Stimulated activated naive CD8-positive, alpha-beta T cell treated with anti-CD3 and anti-CD28 coated beads, Interleukin-15, Interleukin-2, amounts not matched to agents 100 ng/mL and 50 ng/mL, for 24 hours (primary cell): ENCODE data around the gene FPR1.

Experiments
- H3K27ac Mint-ChIP-seq: one replicate; pipeline ENCODE4 v1.8.0; 2021; ENCODE audit warnings: mild to moderate bottlenecking, mixed read lengths
- H3K27me3 Mint-ChIP-seq: one replicate; pipeline ENCODE4 v1.8.0; 2021; ENCODE audit warnings: mixed read lengths
- H3K36me3 Mint-ChIP-seq: one replicate; pipeline ENCODE4 v1.8.0; 2021; ENCODE audit warnings: low read depth, mixed read lengths
- H3K4me1 Mint-ChIP-seq: one replicate; pipeline ENCODE4 v1.8.0; 2021; ENCODE audit warnings: low read depth, mixed read lengths
- H3K4me3 Mint-ChIP-seq: one replicate; pipeline ENCODE4 v1.8.0; 2021; ENCODE audit warnings: mild to moderate bottlenecking, mixed read lengths
- H3K9me3 Mint-ChIP-seq: one replicate; pipeline ENCODE4 v1.8.0; 2021; ENCODE audit warnings: mixed read lengths

FPR1 gene

DNA sequence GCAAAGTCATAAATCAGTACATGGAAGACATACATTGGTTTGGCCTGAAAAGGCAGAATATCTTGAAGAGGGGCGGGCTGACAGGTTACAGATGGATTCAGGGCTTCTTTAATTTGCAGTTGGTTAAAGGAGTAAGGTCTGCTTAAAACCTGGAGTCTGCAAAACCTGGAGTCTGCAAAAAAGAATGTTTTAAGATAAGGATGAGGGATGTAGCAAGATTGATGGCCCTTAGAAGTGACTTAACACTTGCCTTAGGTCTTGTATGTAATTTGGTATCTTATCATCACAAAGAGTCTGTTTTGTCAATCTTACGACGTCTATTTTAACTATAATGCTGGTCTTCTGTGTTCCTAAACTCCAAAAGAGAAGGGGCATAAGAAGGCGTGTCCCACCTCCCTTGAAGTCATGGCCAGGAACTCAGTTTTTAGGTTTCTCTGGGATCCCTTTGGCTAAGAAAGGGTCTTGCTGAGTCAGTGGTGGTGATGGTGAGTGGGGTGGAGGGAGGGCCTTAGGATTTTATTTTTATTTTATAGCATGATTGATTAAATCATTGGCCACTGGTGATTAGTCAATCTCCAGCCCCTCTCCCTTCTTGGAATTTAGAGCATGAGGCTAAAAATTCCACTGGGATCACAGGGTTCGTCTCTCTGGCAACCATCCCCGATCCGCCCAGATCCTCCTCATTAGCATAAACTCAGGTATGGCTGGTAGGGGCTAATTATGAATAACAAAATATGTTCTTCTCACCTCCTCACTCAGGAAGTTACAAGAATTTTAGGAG is 17.7 kb downstream of the FPR1 start:
- Mint-ChIP-seq H3K4me3 (no peak overlapping the region), H3K27ac (no peak overlapping the region), H3K27me3 (peaks cover 15% of the 10 kb centered on the region), H3K36me3 (peaks cover 1% of the 10 kb centered on the region), H3K4me1 (no peaks in the 10 kb centered on the region), H3K9me3 (peaks cover 7% of the 10 kb centered on the region)

DNA sequence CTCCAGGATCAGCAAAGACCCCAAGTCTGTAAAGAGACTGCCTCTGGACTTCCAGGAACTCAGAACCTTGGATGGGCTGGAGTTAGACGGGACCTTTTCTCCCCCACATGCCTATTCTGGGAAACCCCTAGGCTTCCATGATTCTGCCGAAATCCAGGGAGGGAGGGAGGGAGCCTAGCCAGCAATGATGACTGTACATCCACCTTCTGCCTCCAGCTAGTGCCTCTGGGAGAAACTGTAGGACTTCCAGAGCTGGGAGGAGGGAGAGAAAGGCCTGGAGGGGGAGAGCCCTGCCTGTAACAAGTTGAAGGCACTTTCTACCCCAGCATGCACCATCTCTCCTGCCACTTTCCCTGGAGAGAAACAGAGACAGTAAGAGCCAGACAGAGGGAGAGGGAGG is 21.9 kb downstream of the FPR1 start:
- no peak overlapping the region for H3K4me3 Mint-ChIP-seq
- H3K27ac Mint-ChIP-seq, result no peak overlapping the region
- H3K27me3 Mint-ChIP-seq, result peaks cover 23% of the 10 kb centered on the region
- H3K9me3 Mint-ChIP-seq, result peaks cover 9% of the 10 kb centered on the region
- H3K4me1 Mint-ChIP-seq, result no peaks in the 10 kb centered on the region
- H3K36me3 Mint-ChIP-seq, result peaks cover 3% of the 10 kb centered on the region

DNA sequence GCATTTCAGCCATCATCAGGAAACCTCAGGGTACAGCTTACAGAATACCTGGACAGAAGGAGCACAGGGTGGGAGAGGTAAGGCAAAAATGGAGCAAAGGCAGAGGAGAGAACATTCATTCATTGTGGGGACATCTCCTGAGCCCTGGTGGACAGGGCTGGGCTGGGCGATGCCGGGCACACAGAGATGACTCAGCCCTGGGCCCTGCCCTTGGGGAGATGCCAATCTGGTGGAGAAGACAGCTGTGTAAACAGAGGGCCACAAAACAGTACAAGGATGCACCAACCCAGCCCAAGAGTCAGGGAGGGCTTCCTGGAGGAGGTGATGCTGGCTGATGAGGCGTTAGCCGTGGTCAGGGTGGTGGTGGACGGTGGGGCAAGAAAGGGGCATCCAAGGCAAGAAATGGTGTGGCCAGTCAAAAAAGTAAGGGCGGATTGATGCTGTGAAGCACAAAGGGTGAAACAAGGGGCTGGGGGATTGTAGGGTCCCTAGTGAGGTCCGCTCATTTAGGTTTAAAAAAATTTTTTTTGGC is 24.3 kb downstream of the FPR1 start:
- peaks cover 41% of the 10 kb centered on the region for H3K27me3 Mint-ChIP-seq
- no peak overlapping the region for H3K27ac Mint-ChIP-seq
- H3K4me3 Mint-ChIP-seq, result no peak overlapping the region
- H3K9me3 Mint-ChIP-seq, result peaks cover 9% of the 10 kb centered on the region
- H3K4me1 Mint-ChIP-seq, result no peaks in the 10 kb centered on the region
- peaks cover 3% of the 10 kb centered on the region for H3K36me3 Mint-ChIP-seq

DNA sequence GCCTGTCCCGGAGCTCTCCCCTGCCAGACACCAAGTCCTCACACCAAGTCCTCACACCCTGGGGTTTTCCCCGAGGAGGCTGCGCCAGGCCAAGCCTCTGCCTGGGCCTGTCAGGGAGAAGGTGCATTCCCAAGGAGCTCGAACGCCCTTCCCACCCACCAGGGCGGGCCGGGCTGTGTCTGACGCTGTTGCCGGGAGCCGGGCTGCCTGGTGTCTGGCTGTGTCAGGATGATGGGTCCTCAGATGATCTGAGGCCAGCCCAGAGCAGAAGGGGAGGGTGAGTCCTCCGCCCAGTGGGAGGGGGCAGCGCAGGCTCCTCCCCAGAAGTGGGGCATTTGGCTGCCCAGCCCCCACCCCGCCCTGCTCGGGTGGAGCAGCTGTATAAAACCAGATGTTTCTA is 25.6 kb downstream of the FPR1 start:
- Mint-ChIP-seq H3K4me1 (no peaks in the 10 kb centered on the region), H3K36me3 (peaks cover 3% of the 10 kb centered on the region), H3K27me3 (peaks cover 41% of the 10 kb centered on the region), H3K27ac (no peak overlapping the region), H3K4me3 (no peak overlapping the region), H3K9me3 (peaks cover 3% of the 10 kb centered on the region)

DNA sequence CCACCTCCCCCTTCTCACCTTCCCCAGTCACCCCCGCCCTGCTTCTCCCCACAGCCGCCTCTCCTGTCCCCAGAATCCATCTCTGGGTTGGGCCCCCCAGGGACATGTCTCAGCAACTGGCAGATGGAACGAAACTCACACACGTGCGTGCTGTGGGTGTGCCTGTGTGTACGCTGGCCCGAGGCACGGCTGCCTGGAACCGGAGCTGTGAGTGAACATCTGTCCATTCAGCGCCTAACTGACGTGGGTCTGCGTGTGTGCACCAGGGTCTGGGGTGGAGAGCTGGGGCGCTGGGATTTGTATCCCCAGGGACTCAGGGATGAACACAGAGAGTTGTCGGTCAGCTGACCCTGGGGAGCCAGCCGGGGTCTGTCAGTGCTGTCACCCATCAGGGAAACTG is 27.1 kb downstream of the FPR1 start:
- Mint-ChIP-seq H3K4me3 (no peak overlapping the region), H3K27ac (no peak overlapping the region), H3K27me3 (peaks cover 54% of the 10 kb centered on the region), H3K36me3 (peaks cover 3% of the 10 kb centered on the region), H3K9me3 (peaks cover 3% of the 10 kb centered on the region), H3K4me1 (no peaks in the 10 kb centered on the region)

DNA sequence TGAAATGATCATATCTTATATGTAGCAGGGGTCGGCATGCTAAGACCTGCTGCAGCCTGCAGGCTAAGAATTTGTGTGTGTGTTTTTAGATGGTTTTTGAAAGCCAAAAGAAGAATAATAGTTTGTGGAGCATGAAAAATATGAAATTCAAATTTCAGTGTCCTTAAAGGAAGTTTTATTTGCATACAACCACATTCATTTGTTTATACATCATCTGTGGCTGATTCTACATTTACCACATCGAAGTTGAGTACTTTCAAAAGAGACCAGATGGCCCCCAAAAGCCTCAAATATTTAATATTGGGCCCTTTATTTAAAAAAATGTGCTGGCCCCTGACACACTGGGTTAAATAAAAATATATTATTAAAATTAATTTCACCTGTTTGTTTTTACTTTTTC is 29.2 kb downstream of the FPR1 start:
- H3K4me1 Mint-ChIP-seq, result no peaks in the 10 kb centered on the region
- no peak overlapping the region for H3K27ac Mint-ChIP-seq
- H3K27me3 Mint-ChIP-seq, result peaks cover 64% of the 10 kb centered on the region
- H3K4me3 Mint-ChIP-seq, result no peak overlapping the region
- no peaks in the 10 kb centered on the region for H3K36me3 Mint-ChIP-seq
- H3K9me3 Mint-ChIP-seq, result no peaks in the 10 kb centered on the region

DNA sequence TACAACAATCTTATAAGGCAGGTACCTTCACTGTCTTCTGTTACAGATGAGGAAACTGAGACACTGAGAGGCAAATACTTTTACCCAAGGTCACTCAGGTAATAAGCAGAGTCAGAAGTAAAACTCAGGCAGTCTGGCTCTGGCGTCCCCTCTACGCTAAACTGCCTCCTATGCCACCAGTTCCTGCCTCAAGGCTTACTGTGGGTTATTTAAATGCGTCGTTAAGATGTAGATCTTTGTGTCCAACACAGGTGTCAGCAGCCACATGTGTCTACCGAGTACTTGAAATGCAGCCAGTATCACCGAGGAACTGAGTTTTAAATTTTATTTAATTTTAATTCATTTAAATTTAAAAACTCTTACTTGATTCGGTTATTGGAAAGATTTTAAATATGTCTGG is 29.8 kb downstream of the FPR1 start:
- Mint-ChIP-seq H3K27me3 (peaks cover 63% of the 10 kb centered on the region), H3K36me3 (no peaks in the 10 kb centered on the region), H3K9me3 (no peaks in the 10 kb centered on the region), H3K4me3 (no peak overlapping the region), H3K27ac (no peak overlapping the region), H3K4me1 (no peaks in the 10 kb centered on the region)

DNA sequence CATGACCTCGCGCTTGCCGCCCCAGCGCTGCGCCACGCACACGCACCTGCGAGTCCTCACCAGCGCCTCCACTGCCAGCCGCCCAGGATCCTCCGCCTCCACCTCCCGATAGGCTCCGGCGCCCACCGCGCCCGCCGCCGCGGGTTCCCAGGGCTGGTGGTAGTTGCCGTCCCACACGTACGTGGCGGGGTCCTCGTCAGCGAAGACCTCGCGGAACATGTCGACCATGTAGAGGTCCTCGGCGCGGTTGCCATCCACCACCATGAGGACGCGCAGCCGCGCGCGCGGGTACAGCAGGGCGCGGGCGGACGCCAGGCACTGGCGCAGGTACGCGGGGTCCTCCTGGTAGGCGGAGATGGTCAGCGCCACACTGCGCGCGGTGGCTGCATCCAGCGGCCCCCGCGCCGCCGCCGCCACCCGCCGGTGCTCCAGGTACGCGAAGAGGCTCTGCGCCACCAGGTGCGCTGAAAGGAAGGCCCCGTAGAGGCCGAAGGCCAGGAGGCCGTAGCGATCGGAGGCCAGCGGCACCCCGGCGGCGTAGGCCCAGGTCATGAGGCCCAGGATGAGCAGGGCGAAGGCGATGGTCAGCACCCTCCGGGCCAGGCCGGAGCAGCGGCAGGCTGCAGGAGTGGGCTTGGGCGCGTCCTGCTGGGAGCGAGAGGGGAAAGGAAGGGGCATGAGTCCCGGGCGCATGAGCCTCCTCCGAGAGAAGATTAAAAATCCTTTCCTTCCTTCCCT is 32.3 kb downstream of the FPR1 start:
- Mint-ChIP-seq H3K4me3 (no peak overlapping the region), H3K4me1 (no peaks in the 10 kb centered on the region), H3K9me3 (no peaks in the 10 kb centered on the region), H3K36me3 (no peaks in the 10 kb centered on the region), H3K27ac (no peak overlapping the region), H3K27me3 (peaks cover 52% of the 10 kb centered on the region)

DNA sequence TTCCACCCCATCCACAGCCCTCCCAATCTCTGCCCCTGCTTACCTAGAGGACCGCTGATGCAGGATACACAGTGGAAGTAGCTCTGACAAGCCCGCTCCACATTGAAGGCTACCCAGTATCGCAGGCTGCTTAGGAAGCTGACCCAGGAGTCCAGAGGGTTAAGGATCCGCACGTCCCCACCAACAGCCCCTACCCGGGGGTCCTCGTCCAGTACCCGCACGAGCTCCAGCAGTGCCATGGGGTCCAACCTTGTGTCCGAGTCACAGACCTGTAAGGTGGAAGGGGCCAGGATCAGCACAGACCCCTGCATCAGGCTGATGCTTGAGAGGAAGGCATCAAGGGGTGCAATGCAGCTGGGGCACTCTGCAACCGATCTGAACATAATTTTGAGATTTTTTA is 34.8 kb downstream of the FPR1 start:
- Mint-ChIP-seq H3K4me3 (no peak overlapping the region), H3K4me1 (no peaks in the 10 kb centered on the region), H3K36me3 (no peaks in the 10 kb centered on the region), H3K27me3 (peaks cover 38% of the 10 kb centered on the region), H3K9me3 (no peaks in the 10 kb centered on the region), H3K27ac (no peak overlapping the region)

DNA sequence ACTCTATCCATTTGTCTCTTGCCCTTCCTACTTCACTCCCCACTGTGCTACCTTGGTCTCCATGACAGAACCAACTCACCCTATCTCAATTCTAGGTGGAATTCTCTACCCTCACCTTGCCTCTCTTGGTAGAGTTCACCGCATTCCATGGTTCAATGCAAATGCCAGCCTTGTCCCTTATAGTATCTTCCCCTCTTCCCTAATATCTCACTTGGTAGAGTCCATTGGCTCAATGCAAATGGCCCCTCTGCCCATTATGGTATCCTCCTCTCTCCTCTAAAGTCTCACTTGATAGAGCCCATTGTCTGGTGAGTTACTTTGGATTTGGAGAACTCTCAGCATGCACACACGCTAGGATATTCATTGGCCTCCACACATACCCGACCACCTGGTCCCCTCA is 35.8 kb downstream of the FPR1 start:
- H3K27me3 Mint-ChIP-seq, result peaks cover 35% of the 10 kb centered on the region
- no peak overlapping the region for H3K27ac Mint-ChIP-seq
- H3K36me3 Mint-ChIP-seq, result no peaks in the 10 kb centered on the region
- H3K9me3 Mint-ChIP-seq, result no peaks in the 10 kb centered on the region
- peaks cover 4% of the 10 kb centered on the region for H3K4me1 Mint-ChIP-seq
- H3K4me3 Mint-ChIP-seq, result no peak overlapping the region

DNA sequence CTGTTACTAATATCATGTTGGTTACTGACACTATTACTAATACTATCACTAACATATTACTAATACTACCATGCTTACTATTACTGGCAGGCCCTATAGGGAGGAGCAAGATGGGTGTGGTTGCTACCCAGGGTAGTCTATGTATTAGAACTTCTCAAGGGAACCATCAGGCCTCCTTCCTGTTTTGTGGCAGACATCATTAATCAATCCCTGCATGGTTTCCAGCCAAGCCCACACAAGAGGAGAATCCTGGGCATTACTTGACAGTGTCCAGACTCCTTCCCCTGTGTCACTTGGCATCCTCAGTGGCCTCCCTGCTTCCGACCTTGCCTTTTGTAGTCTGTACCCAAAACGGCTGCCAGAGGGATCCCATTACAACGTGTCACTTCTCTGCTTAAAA is 36.8 kb downstream of the FPR1 start:
- Mint-ChIP-seq H3K9me3 (peaks cover 5% of the 10 kb centered on the region), H3K27me3 (peaks cover 30% of the 10 kb centered on the region), H3K27ac (no peak overlapping the region), H3K4me1 (peaks cover 4% of the 10 kb centered on the region), H3K4me3 (no peak overlapping the region), H3K36me3 (no peaks in the 10 kb centered on the region)

DNA sequence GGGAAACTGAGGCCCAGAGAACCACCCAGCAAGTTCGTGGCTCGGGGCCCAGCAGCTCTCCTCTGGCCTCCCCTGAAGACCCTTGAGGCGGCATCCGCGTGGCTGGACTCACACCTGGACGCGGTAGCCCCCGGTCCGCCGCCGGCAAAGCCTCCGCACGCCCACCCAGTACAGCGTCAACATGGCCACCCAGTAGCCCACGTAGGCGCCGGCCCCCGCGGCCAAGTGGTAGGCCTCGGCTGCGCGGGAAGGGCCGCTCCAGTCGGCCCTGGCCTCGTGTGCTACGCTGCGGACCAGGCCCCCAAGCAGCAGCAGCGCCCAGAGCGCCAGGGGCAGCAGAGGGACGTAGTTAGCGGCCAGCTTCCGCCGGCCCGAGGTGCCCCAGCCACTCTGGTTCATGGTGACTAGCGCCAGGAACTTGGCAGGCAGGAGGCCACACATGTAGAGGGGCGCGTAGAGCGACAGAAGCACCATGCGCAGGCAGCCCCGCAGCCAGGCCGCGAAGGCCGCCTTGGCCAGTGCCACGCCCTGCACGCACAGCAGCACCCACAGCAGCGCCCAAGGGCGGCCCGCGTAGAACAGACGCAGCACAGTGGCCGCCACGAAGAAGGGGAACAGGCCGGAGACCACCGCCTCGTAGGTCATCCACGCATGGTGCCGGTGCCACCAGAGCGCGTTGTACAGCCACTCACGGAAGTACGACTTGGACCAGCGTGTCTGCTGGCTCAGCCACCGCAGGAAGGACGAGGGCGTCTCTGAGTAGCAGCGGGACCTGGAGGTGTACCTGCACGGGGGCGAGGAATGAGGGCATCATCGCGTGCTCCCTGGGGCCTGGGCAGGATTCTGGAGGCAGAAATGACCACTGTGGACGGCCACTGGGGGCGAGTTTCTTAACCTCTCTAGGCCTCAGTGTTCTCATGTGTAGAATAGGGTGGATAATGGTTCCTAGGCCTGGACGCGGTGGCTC is 38.1 kb downstream of the FPR1 start:
- H3K27ac Mint-ChIP-seq, result no peak overlapping the region
- peaks cover 4% of the 10 kb centered on the region for H3K4me1 Mint-ChIP-seq
- peaks cover 22% of the 10 kb centered on the region for H3K27me3 Mint-ChIP-seq
- H3K9me3 Mint-ChIP-seq, result peaks cover 5% of the 10 kb centered on the region
- no peak overlapping the region for H3K4me3 Mint-ChIP-seq
- no peaks in the 10 kb centered on the region for H3K36me3 Mint-ChIP-seq

DNA sequence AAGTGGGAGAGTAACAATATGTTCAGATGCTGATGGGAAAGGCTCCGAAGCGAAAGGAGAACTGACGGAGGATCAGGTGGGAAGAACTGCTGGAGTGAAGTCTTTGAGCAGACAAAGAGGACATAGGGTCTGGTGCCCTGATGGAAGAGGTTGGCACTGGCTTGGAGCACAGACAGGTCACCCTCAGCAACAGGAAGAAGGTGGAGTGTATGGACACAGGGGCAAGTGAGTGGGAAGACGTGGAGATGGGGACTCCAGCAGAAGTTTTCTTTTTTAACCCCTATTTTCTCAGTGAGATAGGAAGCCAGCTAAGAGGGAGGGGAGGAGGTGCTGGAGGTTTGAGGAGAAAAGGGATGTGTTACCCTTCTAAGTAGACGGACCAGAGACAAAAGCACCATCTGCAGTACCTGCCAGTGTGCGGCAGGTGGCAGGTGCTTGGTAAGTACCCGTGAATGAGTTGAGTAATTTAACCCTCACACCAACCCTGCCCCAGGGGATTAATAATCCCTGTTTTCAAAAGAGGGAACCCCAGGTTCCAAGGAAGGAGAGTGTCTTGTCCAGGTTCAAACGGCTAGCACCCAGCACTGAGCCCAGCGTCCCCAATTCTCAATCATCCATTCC is 39.1 kb downstream of the FPR1 start:
- Mint-ChIP-seq H3K36me3 (peaks cover under 1% of the 10 kb centered on the region), H3K27me3 (peaks cover 14% of the 10 kb centered on the region), H3K27ac (no peak overlapping the region), H3K4me3 (no peak overlapping the region), H3K4me1 (peaks cover 4% of the 10 kb centered on the region), H3K9me3 (peaks cover 5% of the 10 kb centered on the region)

DNA sequence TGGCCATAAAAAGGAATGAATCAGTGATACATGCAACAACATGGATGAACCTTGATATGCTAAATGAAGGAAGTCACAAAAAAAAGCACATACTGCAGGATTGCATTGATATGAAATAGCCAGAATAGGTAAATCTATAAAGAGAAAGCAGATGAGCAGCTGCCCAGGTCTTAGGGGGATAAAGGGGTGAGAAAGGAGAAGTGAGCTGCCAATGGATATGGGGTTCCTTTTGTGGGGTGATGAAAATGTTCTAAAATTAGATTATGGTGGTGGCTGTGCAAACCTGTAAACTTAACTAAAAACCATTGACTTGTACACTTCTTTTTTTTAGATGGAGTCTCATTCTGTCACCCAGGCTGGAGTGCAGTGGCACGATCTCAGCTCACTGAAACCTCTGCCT is 40.0 kb downstream of the FPR1 start:
- Mint-ChIP-seq H3K9me3 (peaks cover 5% of the 10 kb centered on the region), H3K36me3 (peaks cover 4% of the 10 kb centered on the region), H3K27me3 (peaks cover 9% of the 10 kb centered on the region), H3K4me3 (no peak overlapping the region), H3K27ac (no peak overlapping the region), H3K4me1 (peaks cover 4% of the 10 kb centered on the region)
